HEK293 (cell line): ENCODE results near the gene RGS11.

ENCODE experiments used
- MYNN ChIP-seq: fragments of 450-650 bp; formaldehyde crosslinking; IDR thresholded peaks from 2 replicates; pipeline ENCODE4 v1.5.1; 2016; ENCODE audit warnings: missing biosample characterization, missing genetic modification characterization, borderline replicate concordance
- YY1 ChIP-seq: fragments of 450-650 bp; formaldehyde crosslinking; IDR thresholded peaks from 2 replicates; pipeline ENCODE4 v1.5.1; 2018; ENCODE audit warnings: missing biosample characterization, missing genetic modification characterization
- ZNF629 ChIP-seq: fragments of 450-650 bp; formaldehyde crosslinking; IDR thresholded peaks from 2 replicates; pipeline ENCODE4 v1.5.1; 2017; ENCODE audit warnings: missing biosample characterization, missing genetic modification characterization
- TF ChIP-seq, protein P1 (sequence below): fragments of 450-650 bp; formaldehyde crosslinking; IDR thresholded peaks from 2 replicates; pipeline ENCODE4 v1.5.1; 2016; ENCODE audit warnings: missing biosample characterization, missing genetic modification characterization
- TF ChIP-seq, protein P2 (sequence below): fragments of 450-650 bp; formaldehyde crosslinking; IDR thresholded peaks from 2 replicates; pipeline ENCODE4 v1.5.1; 2016; ENCODE audit warnings: missing biosample characterization, missing genetic modification characterization, borderline replicate concordance
- TF ChIP-seq, protein P3 (sequence below): fragments of 450-650 bp; formaldehyde crosslinking; optimal IDR thresholded peaks from 2 replicates; pipeline ENCODE3; 2016; ENCODE audit warnings: missing biosample characterization, mild to moderate bottlenecking, missing genetic modification characterization

DNA sequence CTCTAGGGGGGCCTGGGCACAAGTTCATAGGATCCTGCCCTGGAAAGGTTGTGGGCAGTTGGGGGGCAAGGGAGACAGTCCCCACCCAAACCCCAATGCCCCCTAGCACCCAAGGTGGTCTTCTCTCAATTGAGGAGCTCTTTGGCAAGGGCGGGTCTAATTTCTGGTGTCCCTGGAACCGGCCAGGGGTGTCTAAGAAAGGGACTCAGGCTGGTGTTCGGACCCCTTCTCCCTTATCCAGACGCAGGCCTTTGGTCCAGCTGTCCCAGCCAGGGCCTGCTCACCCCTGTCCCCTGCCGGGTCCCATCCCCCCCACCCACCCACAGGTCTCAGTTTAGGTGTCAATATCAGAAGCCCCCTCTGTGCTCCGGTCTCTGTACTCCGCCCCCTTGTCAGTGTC is 3.8 kb upstream of the RGS11 start:
- no peak for TF ChIP-seq ZNF629 (tag by site-specific recombination)
- no peak for TF ChIP-seq YY1 (tag by site-specific recombination)
- TF ChIP-seq, protein P1, sequence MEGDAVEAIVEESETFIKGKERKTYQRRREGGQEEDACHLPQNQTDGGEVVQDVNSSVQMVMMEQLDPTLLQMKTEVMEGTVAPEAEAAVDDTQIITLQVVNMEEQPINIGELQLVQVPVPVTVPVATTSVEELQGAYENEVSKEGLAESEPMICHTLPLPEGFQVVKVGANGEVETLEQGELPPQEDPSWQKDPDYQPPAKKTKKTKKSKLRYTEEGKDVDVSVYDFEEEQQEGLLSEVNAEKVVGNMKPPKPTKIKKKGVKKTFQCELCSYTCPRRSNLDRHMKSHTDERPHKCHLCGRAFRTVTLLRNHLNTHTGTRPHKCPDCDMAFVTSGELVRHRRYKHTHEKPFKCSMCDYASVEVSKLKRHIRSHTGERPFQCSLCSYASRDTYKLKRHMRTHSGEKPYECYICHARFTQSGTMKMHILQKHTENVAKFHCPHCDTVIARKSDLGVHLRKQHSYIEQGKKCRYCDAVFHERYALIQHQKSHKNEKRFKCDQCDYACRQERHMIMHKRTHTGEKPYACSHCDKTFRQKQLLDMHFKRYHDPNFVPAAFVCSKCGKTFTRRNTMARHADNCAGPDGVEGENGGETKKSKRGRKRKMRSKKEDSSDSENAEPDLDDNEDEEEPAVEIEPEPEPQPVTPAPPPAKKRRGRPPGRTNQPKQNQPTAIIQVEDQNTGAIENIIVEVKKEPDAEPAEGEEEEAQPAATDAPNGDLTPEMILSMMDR = no peak
- TF ChIP-seq, protein P2, sequence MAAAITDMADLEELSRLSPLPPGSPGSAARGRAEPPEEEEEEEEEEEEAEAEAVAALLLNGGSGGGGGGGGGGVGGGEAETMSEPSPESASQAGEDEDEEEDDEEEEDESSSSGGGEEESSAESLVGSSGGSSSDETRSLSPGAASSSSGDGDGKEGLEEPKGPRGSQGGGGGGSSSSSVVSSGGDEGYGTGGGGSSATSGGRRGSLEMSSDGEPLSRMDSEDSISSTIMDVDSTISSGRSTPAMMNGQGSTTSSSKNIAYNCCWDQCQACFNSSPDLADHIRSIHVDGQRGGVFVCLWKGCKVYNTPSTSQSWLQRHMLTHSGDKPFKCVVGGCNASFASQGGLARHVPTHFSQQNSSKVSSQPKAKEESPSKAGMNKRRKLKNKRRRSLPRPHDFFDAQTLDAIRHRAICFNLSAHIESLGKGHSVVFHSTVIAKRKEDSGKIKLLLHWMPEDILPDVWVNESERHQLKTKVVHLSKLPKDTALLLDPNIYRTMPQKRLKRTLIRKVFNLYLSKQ = no peak
- TF ChIP-seq, protein P3, sequence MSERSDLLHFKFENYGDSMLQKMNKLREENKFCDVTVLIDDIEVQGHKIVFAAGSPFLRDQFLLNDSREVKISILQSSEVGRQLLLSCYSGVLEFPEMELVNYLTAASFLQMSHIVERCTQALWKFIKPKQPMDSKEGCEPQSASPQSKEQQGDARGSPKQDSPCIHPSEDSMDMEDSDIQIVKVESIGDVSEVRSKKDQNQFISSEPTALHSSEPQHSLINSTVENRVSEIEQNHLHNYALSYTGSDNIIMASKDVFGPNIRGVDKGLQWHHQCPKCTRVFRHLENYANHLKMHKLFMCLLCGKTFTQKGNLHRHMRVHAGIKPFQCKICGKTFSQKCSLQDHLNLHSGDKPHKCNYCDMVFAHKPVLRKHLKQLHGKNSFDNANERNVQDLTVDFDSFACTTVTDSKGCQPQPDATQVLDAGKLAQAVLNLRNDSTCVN (tag by site-specific recombination) = no peak
- no peak for TF ChIP-seq MYNN (tag by site-specific recombination)
